GM12878 (cell line): ENCODE measurements around the gene HNRNPR. TPM values are rescaled to one million over a fixed set of nuclear protein-coding genes. Genes with fewer than 3 reads are reported as not detected.

Experiments used
- ATAC-seq: fragments of 200-7000 bp; cut with Tn5 transposase; 3 replicates; pipeline ENCODE4 v1.9.1; 2020; ENCODE audit warnings: mild to moderate bottlenecking, moderate library complexity
- BruUV-seq: library from RNA; stranded (reverse); fragments of 400-500 nt; replicated peaks from 2 replicates; lab custom pipeline; 2021; lab: Mats Ljungman, UMichigan
- CTCF ChIA-PET: fragments of 300-600 bp; sonication (Branson Sonifier 250); formaldehyde crosslinking; extraction: SDS; loops from one replicate; lab custom pipeline; 2021; ENCODE audit warnings: inconsistent platforms; lab: Yijun Ruan, JAX
- POLR2A ChIA-PET: fragments of 350-600 bp; formaldehyde crosslinking; extraction: SDS; loops from one replicate; lab custom pipeline; 2021; ENCODE audit warnings: inconsistent platforms; lab: Charles Lee
- RAD21 ChIA-PET: fragments of 300-600 bp; sonication (Branson Sonifier 250); formaldehyde crosslinking; loops from one replicate; lab custom pipeline; 2023; ENCODE audit warnings: antibody characterized with exemption; ENCODE audit not compliant: unreplicated experiment; lab: Charles Lee
- SMC1A ChIA-PET: fragments of 300-600 bp; sonication (Branson Sonifier 250); formaldehyde crosslinking; loops from one replicate; lab custom pipeline; 2023; ENCODE audit not compliant: unreplicated experiment, uncharacterized antibody; lab: Charles Lee
- DNase-seq: peaks from one replicate; pipeline ENCODE4 v3.0.0-alpha.2; 2011; ENCODE audit warnings: low read depth, low spot score
- FAIRE-seq: peaks from 3 replicates; lab custom pipeline; 2011; peaks lifted over from hg19 to GRCh38; lab: Jason Lieb, UNC
- H2AFZ ChIP-seq: 2 replicates; pipeline ENCODE4 v1.6.0; 2011; ENCODE audit warnings: low read depth, low read length, control low read depth; ENCODE audit not compliant: control insufficient read depth
- H3K27ac ChIP-seq: 2 replicates; pipeline ENCODE4 v1.5.1; 2011; ENCODE audit warnings: control low read depth; ENCODE audit not compliant: control insufficient read depth, insufficient read depth
- H3K27me3 ChIP-seq, 2 experiments: replicated peaks in 1 of 2; 2 replicates each; pipeline versions ENCODE4 v1.6.0 to v1.6.1; 2011; ENCODE audit warnings: low read length in 1 of 2; ENCODE audit not compliant: control insufficient read depth in 2 of 2, insufficient read depth in 2 of 2
- H3K36me3 ChIP-seq, 2 experiments: 2 replicates each; pipeline ENCODE4 v1.5.1; 2011; ENCODE audit warnings: low read length in 1 of 2; ENCODE audit not compliant: control insufficient read depth in 2 of 2, insufficient read depth in 2 of 2
- H3K4me1 ChIP-seq: 2 replicates; pipeline ENCODE4 v1.6.1; 2011; ENCODE audit warnings: mild to moderate bottlenecking, low read length, moderate library complexity, mixed read lengths; ENCODE audit not compliant: control insufficient read depth, insufficient read depth
- H3K4me2 ChIP-seq: 2 replicates; pipeline ENCODE4 v1.6.0; 2011; ENCODE audit warnings: control low read depth; ENCODE audit not compliant: control insufficient read depth, insufficient read depth
- H3K4me3 ChIP-seq: fragments of 200-600 bp; sonication (generic); 2 replicates; pipeline ENCODE4 v1.5.1; 2016
- H3K79me2 ChIP-seq: 2 replicates; pipeline ENCODE4 v1.6.0; 2011; ENCODE audit warnings: low read length; ENCODE audit not compliant: control insufficient read depth, insufficient read depth
- H3K9ac ChIP-seq: 2 replicates; pipeline ENCODE4 v1.8.0; 2011; ENCODE audit warnings: low read length, control low read depth, mixed read lengths; ENCODE audit not compliant: control insufficient read depth, insufficient read depth
- H3K9me3 ChIP-seq: replicated peaks from 3 replicates; pipeline ENCODE4 v1.5.1; 2011; ENCODE audit warnings: mild to moderate bottlenecking, low read length; ENCODE audit not compliant: control insufficient read depth, insufficient read depth
- H4K20me1 ChIP-seq: 2 replicates; pipeline ENCODE4 v1.6.0; 2011; ENCODE audit not compliant: control insufficient read depth, insufficient read depth
- CEBPB ChIP-seq, 2 experiments: fragments of 150-350 bp in 1 of 2; IDR thresholded peaks; 2 replicates each; pipeline ENCODE4 v1.6.1; 2012 to 2014; ENCODE audit warnings: low read depth in 2 of 2, low read length in 2 of 2, borderline replicate concordance in 1 of 2, inconsistent platforms in 1 of 2
- CREM ChIP-seq: IDR thresholded peaks from 2 replicates; pipeline ENCODE4 v1.6.1; 2014; ENCODE audit warnings: antibody characterized with exemption, low read depth
- JUND ChIP-seq: IDR thresholded peaks from 2 replicates; pipeline ENCODE4 v1.6.1; 2012; ENCODE audit warnings: low read depth, mild to moderate bottlenecking, low read length, improper control_type of control experiment, moderate library complexity
- MTA2 ChIP-seq: fragments of 450-650 bp; IDR thresholded peaks from 2 replicates; pipeline ENCODE4 v1.6.1; 2016; ENCODE audit warnings: low read depth, mild to moderate bottlenecking, moderate library complexity
- MTA3 ChIP-seq: IDR thresholded peaks from 2 replicates; pipeline ENCODE4 v1.6.1; 2012; ENCODE audit warnings: low read length, inconsistent platforms, borderline replicate concordance
- PAX8 ChIP-seq: fragments of 450-650 bp; IDR thresholded peaks from 2 replicates; pipeline ENCODE4 v1.6.1; 2017; ENCODE audit warnings: mild to moderate bottlenecking, moderate library complexity
- POU2F2 ChIP-seq: IDR thresholded peaks from 3 replicates; pipeline ENCODE4 v1.6.1; 2011; ENCODE audit warnings: low read depth, mild to moderate bottlenecking, low read length, borderline replicate concordance
- RAD51 ChIP-seq: fragments of 450-650 bp; IDR thresholded peaks from 2 replicates; pipeline ENCODE4 v1.6.1; 2016; ENCODE audit warnings: moderate library complexity, mild to moderate bottlenecking, inconsistent platforms
- RELA ChIP-seq: fragments of 450-650 bp; IDR thresholded peaks from 2 replicates; pipeline ENCODE4 v1.8.0; 2014; ENCODE audit warnings: borderline replicate concordance; ENCODE audit not compliant: partially characterized antibody
- SUPT20H ChIP-seq: IDR thresholded peaks from 2 replicates; pipeline ENCODE4 v1.6.1; 2011; ENCODE audit warnings: low read depth, mild to moderate bottlenecking, low read length, moderate library complexity, borderline replicate concordance; ENCODE audit not compliant: control insufficient read depth
- WRNIP1 ChIP-seq: IDR thresholded peaks from 2 replicates; pipeline ENCODE4 v1.6.1; 2011; ENCODE audit warnings: low read depth, low read length, improper control_type of control experiment, borderline replicate concordance
- WGBS: methylation state at CpG from one replicate; pipeline ENCODE4 v1.1.6; 2016; ENCODE audit warnings: low lambda C conversion rate; ENCODE audit not compliant: insufficient replicate concordance, insufficient coverage; ENCODE audit errors: missing lambda C conversion rate; 5-methylcytosine and 5-hydroxymethylcytosine counted together
- in situ Hi-C: fragments of 300-500 bp; cut with MboI; formaldehyde crosslinking; loops from 9 replicates; pipeline ENCODE4 v1.14.3; 2018; ENCODE audit warnings: mixed read lengths
- intact Hi-C: fragments of 100-400 bp; cut with micrococcal nuclease; formaldehyde crosslinking; loops from one replicate; pipeline ENCODE4 v1.14.2; 2022; ENCODE audit not compliant: unreplicated experiment
- polyA plus RNA-seq, 11 experiments: library from polyadenylated mRNA; depleted of rRNA in 4 of 11; unstranded in 6 of 11; stranded (reverse) in 5 of 11; fragments of >200 nt; fragmentation: Nextera tagmentation in 4 of 11; fragmentation: Illumina TruSeq in 1 of 11; extraction: Ambion mirVana in 4 of 11; extraction: Trizol in 1 of 11; gene quantifications; 1 replicate in 1 of 11; 2 replicates in 10 of 11; pipeline versions ENCODE4 v1.2.1 to v1.2.3, GENCODE V29; 2011 to 2016; ENCODE audit warnings: inconsistent platforms in 2 of 11, missing spikeins in 2 of 11, low read depth in 1 of 11
- total RNA-seq, 4 experiments: library from RNA; depleted of rRNA in 3 of 4; stranded (reverse); fragments of >200 nt in 3 of 4; fragmentation: Illumina TruSeq in 1 of 4; extraction: Trizol in 1 of 4; gene quantifications; 2 replicates each; pipeline versions ENCODE4 v1.2.1 to v1.2.3, GENCODE V29; 2013 to 2021
- TF ChIP-seq, protein P1 (sequence below): fragments of 450-650 bp; IDR thresholded peaks from 2 replicates; pipeline ENCODE4 v1.6.1; 2017; ENCODE audit warnings: low read depth, mild to moderate bottlenecking, moderate library complexity
- TF ChIP-seq, protein P2 (sequence below), 3 experiments: IDR thresholded peaks in 2 of 3; conservative IDR thresholded peaks in 1 of 3; 2 replicates each; pipeline ENCODE4 v1.5.1; 2011; ENCODE audit warnings: low read depth in 3 of 3, low read length in 3 of 3, mild to moderate bottlenecking in 3 of 3, control low read depth in 2 of 3, moderate library complexity in 2 of 3, inconsistent platforms in 1 of 3, mixed read lengths in 1 of 3; ENCODE audit not compliant: control insufficient read depth in 2 of 3, insufficient read depth in 1 of 3; ENCODE audit errors: extremely low read depth in 1 of 3

The HNRNPR gene
- total and polyA plus RNA-seq, 10 of the 15 experiments (the other 5 are each of a cell fraction or from before 2014, with no cell fraction given) = 80.5 to 280 (median 218) TPM

GRCh38 chr1:23278717-23279116 lies 65.4 kb downstream of the HNRNPR start:
- H4K20me1 ChIP-seq = no peaks in the 10 kb centered on the region
- no TSS peak for BruUV-seq
- CTCF ChIA-PET = interaction anchor here (1.1 kb wide), 2 partner anchors 94 to 261 kb away, joined by 3 read pairs; no protein-coding TSS in a partner anchor
- in situ Hi-C loops = loop anchor here (5.0 kb wide), 1 partner anchor 181 kb away; no protein-coding TSS in a partner anchor
- H3K27me3 ChIP-seq = no peaks in the 10 kb centered on the region
- H3K27ac ChIP-seq = no peak overlapping the region
- H3K4me3 ChIP-seq = no peak overlapping the region
- ATAC-seq (no peak), FAIRE-seq (no peak), DNase-seq (no peak)
- H3K9me3 ChIP-seq = no peaks in the 10 kb centered on the region
- POLR2A ChIA-PET = no interaction called here
- RAD21 ChIA-PET = interaction anchor here (0.8 kb wide), 1 partner anchor 184 kb away, joined by 4 read pairs; no protein-coding TSS in a partner anchor
- no peaks in the 10 kb centered on the region for H3K79me2 ChIP-seq
- no peak for TF ChIP-seq CREM
- no peak for TF ChIP-seq POU2F2
- peaks cover 0 to 19% of the 10 kb centered on the region in 2 experiments; a peak in 2 of 4 replicates for H3K36me3 ChIP-seq
- 98% methylated on average over 2 of the region's 2 CpGs for WGBS
- H3K4me1 ChIP-seq = no peaks in the 10 kb centered on the region
- SMC1A ChIA-PET = interaction anchor here (1.1 to 1.3 kb wide), 2 partner anchors 180 to 259 kb away, joined by 3 to 4 read pairs; no protein-coding TSS in a partner anchor
- intact Hi-C loops = loop anchor here (10.0 kb wide), 1 partner anchor 64 kb away; the partner anchor contains the start of gene HTR1D
- H3K4me2 ChIP-seq = no peak overlapping the region
- no peak overlapping the region for H3K9ac ChIP-seq
- no peak overlapping the region for H2AFZ ChIP-seq

- H3K27ac ChIP-seq = no peak overlapping the region
- ChIA-PET POLR2A (interaction anchor here (1.0 kb wide), 1 partner anchor 176 kb away, joined by 3 read pairs; no protein-coding TSS in a partner anchor), RAD21 (no interaction called here), CTCF (interaction anchor here (1.0 to 2.1 kb wide), 2 partner anchors 178 to 183 kb away, joined by 3 to 4 read pairs; no protein-coding TSS in a partner anchor), SMC1A (no interaction called here)
- intact Hi-C loops (loop anchor here (2.0 to 10.0 kb wide), 2 partner anchors 62 to 300 kb away; partner anchors contain the start of gene HTR1D), in situ Hi-C loops (loop anchor here (5.0 kb wide), 1 partner anchor 179 kb away; no protein-coding TSS in a partner anchor)
- H2AFZ ChIP-seq = no peak overlapping the region
- H3K4me2 ChIP-seq = no peak overlapping the region
- no peaks in the 10 kb centered on the region for H3K9me3 ChIP-seq
- BruUV-seq = no TSS peak
- H3K27me3 ChIP-seq = no peaks in the 10 kb centered on the region
- H3K4me3 ChIP-seq = no peak overlapping the region
- H3K79me2 ChIP-seq = no peaks in the 10 kb centered on the region
- no peak overlapping the region for H3K9ac ChIP-seq
- H3K36me3 ChIP-seq = peaks cover 0 to 8% of the 10 kb centered on the region in 2 experiments; a peak in 2 of 4 replicates
- no peak for DNase-seq
- H4K20me1 ChIP-seq = no peaks in the 10 kb centered on the region
- no peak for FAIRE-seq
- no peaks in the 10 kb centered on the region for H3K4me1 ChIP-seq
- WGBS = 52% methylated on average over 2 of the region's 2 CpGs
- ATAC-seq = no peak
- TF ChIP-seq, protein P1, sequence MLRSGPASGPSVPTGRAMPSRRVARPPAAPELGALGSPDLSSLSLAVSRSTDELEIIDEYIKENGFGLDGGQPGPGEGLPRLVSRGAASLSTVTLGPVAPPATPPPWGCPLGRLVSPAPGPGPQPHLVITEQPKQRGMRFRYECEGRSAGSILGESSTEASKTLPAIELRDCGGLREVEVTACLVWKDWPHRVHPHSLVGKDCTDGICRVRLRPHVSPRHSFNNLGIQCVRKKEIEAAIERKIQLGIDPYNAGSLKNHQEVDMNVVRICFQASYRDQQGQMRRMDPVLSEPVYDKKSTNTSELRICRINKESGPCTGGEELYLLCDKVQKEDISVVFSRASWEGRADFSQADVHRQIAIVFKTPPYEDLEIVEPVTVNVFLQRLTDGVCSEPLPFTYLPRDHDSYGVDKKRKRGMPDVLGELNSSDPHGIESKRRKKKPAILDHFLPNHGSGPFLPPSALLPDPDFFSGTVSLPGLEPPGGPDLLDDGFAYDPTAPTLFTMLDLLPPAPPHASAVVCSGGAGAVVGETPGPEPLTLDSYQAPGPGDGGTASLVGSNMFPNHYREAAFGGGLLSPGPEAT = no peak
- TF ChIP-seq JUND = no peak
- no peak for TF ChIP-seq MTA2
- no peak for TF ChIP-seq RELA
- no peak for TF ChIP-seq CEBPB (IDR thresholded peaks at IDR 0.05; ENCODE audit: borderline replicate concordance in 1 of 2, low read depth in 2 of 2, low read length in 2 of 2)
- TF ChIP-seq MTA3 = no peak
- no peak for TF ChIP-seq PAX8
- no peak for TF ChIP-seq RAD51
- no peak for TF ChIP-seq WRNIP1
- TF ChIP-seq, protein P2, sequence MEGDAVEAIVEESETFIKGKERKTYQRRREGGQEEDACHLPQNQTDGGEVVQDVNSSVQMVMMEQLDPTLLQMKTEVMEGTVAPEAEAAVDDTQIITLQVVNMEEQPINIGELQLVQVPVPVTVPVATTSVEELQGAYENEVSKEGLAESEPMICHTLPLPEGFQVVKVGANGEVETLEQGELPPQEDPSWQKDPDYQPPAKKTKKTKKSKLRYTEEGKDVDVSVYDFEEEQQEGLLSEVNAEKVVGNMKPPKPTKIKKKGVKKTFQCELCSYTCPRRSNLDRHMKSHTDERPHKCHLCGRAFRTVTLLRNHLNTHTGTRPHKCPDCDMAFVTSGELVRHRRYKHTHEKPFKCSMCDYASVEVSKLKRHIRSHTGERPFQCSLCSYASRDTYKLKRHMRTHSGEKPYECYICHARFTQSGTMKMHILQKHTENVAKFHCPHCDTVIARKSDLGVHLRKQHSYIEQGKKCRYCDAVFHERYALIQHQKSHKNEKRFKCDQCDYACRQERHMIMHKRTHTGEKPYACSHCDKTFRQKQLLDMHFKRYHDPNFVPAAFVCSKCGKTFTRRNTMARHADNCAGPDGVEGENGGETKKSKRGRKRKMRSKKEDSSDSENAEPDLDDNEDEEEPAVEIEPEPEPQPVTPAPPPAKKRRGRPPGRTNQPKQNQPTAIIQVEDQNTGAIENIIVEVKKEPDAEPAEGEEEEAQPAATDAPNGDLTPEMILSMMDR (IDR thresholded peaks at IDR 0.05 in 2 of 3, conservative IDR thresholded peaks at IDR 0.05 in 1 of 3; ENCODE audit: control insufficient read depth in 2 of 3, extremely low read depth in 1 of 3, insufficient read depth in 1 of 3, low read depth in 3 of 3, low read length in 3 of 3) = no peak
- no peak for TF ChIP-seq SUPT20H
These were observed 67.6 kb downstream of the HNRNPR start for GRCh38 chr1:23276531-23276930.
